ENCODE results near the gene PDE4A. TPM values are rescaled to one million over a fixed set of nuclear protein-coding genes. Genes with fewer than 3 reads are reported as not detected.
"Not testable (repeated sequence)": the region's sequence is repeated elsewhere in the genome, so short reads cannot be mapped to it uniquely, and the experiment has no call there.

Gene PDE4A
- total RNA-seq: 0.13 and 0.26 TPM in 2 replicates

DNA sequence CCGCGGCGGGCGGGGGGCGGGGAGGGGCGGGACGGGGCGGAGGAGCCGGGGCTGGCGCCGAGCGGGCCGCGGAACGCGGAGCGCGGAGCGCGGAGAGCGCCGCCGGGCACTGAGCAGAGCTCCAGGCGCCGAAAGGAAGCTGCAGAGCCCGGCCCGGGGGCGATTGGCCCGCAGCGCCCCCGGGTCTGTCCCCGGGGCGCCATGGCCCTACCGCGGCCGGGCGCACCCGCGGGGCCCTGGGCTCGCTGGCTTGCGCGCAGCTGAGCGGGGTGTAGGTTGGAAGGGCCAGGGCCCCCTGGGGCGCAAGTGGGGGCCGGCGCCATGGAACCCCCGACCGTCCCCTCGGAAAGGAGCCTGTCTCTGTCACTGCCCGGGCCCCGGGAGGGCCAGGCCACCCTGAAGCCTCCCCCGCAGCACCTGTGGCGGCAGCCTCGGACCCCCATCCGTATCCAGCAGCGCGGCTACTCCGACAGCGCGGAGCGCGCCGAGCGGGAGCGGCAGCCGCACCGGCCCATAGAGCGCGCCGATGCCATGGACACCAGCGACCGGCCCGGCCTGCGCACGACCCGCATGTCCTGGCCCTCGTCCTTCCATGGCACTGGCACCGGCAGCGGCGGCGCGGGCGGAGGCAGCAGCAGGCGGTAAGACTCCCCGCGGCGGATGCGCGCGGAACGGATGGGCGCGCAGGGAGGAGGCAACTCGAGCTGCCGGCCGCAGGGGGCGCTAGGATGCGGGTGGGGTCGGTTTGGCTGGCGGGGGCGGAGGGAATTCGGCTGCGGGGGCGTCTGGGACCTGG is at the start of gene PDE4A:
Gene PDE4A, plus strand, starts transcription at position 95 of the 796 bp plus-strand sequence. Its CDS starts 227 bp downstream, at position 322.
- FAIRE-seq (no peak), DNase-seq (ENCODE audit: low read depth) (no peak)
- H3K36me3 ChIP-seq (ENCODE audit: control insufficient read depth, insufficient read depth, low read length): no peaks in the 10 kb centered on the region
- peak within 1 kb of the TSS; percentile 27 for H3K4me3 ChIP-seq (ENCODE audit: low read depth, low read length)
- TF ChIP-seq CTCF (IDR thresholded peaks at IDR 0.05; ENCODE audit: insufficient read depth, low read length, severe bottlenecking): peak; percentile 46
- H3K27me3 ChIP-seq (ENCODE audit: control insufficient read depth, insufficient read depth, low read length): peaks cover 29% of the 10 kb centered on the region

- Histone ChIP-seq H3K36me3 (ENCODE audit: control insufficient read depth, insufficient read depth, low read length) (peaks cover 11% of the 10 kb centered on the region), H3K27me3 (ENCODE audit: control insufficient read depth, insufficient read depth, low read length) (no peaks in the 10 kb centered on the region), H3K4me3 (ENCODE audit: low read depth, low read length) (no peak overlapping the region)
- no peak for TF ChIP-seq CTCF (IDR thresholded peaks at IDR 0.05; ENCODE audit: insufficient read depth, low read length, severe bottlenecking)
- DNase-seq (ENCODE audit: low read depth) (no peak), FAIRE-seq (no peak)
Observed at GRCh38 chr19:10372690-10373089, 47.6 kb upstream of the PDE4A start.

DNA sequence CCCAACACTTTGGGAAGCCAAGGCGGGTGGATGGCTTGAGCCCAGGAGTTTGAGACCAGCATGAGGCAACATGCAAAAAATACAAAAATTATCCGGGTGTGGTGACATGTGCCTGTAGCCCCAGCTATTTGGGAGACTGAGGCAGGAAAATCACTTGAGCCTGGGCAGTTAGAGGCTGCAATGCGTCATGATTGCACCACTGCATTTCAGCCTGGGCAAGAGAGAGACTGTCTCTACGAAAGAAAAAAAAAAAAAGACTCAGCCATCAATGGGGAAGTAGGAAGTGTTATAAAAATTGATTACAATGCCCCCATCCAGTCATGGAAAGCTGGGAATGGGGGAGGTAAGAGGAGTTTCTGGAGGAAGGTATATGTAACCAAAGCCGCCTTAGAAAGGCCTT is 45.4 kb upstream of the PDE4A start:
- Histone ChIP-seq H3K4me3 (ENCODE audit: low read depth, low read length) (no peak overlapping the region), H3K36me3 (ENCODE audit: control insufficient read depth, insufficient read depth, low read length) (peaks cover 9% of the 10 kb centered on the region), H3K27me3 (ENCODE audit: control insufficient read depth, insufficient read depth, low read length) (no peaks in the 10 kb centered on the region)
- TF ChIP-seq CTCF (IDR thresholded peaks at IDR 0.05; ENCODE audit: insufficient read depth, low read length, severe bottlenecking): no peak
- FAIRE-seq (no peak), DNase-seq (ENCODE audit: low read depth) (no peak)

DNA sequence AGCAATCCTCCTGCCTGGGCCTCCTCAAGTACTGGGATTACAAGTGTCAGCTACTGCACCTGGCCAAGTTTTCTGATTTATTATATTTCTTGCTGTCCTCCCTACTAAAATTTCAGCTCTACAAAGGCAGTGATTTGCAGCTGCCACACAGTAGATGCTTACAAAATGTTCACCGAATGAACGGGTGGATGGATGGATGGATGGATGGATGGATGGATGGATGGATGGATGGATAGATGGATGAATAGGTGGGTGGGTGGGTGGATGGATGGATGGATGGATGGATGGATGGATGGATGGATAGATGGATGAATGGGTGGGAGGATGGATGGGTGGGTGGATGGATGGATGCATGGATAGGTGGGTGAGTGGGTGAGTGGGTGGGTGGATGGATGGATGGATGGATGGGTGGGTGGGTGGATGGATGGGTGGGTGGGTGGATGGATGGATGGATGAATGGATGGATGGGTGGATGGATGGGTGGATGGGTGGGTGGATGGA is 43.1 kb upstream of the PDE4A start:
- H3K36me3 ChIP-seq (ENCODE audit: control insufficient read depth, insufficient read depth, low read length); DNase-seq (ENCODE audit: low read depth); H3K27me3 ChIP-seq (ENCODE audit: control insufficient read depth, insufficient read depth, low read length); FAIRE-seq; H3K4me3 ChIP-seq (ENCODE audit: low read depth, low read length): not testable (repeated sequence)

GRCh38 chr19:10378124-10378523 is 42.2 kb upstream of the PDE4A start:
- FAIRE-seq: no peak
- no peak for DNase-seq (ENCODE audit: low read depth)
- Histone ChIP-seq H3K4me3 (ENCODE audit: low read depth, low read length) (no peak overlapping the region), H3K27me3 (ENCODE audit: control insufficient read depth, insufficient read depth, low read length) (no peaks in the 10 kb centered on the region), H3K36me3 (ENCODE audit: control insufficient read depth, insufficient read depth, low read length) (peaks cover 9% of the 10 kb centered on the region)
- TF ChIP-seq CTCF (IDR thresholded peaks at IDR 0.05; ENCODE audit: insufficient read depth, low read length, severe bottlenecking): no peak

DNA sequence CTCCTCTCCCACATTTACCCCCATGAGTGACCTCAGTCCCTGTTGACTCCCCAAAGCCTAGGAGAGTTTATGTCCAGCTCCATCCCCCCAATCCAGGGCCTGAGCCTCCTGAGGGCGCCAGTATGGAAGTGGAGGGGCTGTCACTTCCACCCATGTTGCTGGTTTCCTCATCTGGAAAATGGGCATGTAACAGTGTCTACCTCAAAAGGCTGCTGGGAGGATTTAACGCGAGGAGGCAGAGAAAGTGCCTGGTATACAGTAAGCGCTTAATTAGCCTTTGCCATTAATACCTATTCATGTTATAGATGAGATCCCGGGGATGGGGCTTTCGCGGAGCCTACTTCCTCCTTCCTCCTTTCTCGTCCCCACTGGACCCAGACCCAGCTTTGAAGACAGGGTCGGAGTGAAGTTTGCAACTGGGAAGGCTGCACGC is 40.4 kb upstream of the PDE4A start:
- DNase-seq (ENCODE audit: low read depth) (no peak), FAIRE-seq (no peak)
- no peak for TF ChIP-seq CTCF (IDR thresholded peaks at IDR 0.05; ENCODE audit: insufficient read depth, low read length, severe bottlenecking)
- peaks cover 7% of the 10 kb centered on the region for H3K36me3 ChIP-seq (ENCODE audit: control insufficient read depth, insufficient read depth, low read length)
- no peaks in the 10 kb centered on the region for H3K27me3 ChIP-seq (ENCODE audit: control insufficient read depth, insufficient read depth, low read length)
- H3K4me3 ChIP-seq (ENCODE audit: low read depth, low read length): peak overlapping the region; percentile 98

Measured in bronchial epithelial cell (primary cell).